ENCODE measurements around the gene S100A16. TPM values are rescaled to one million over a fixed set of nuclear protein-coding genes. Genes with fewer than 3 reads are reported as not detected.

S100A16 gene
- total RNA-seq, 1 donor from 2014 or later = 259 TPM

GRCh38 chr1:153629343-153629665, 16.4 kb upstream of the S100A16 start:
- peak overlapping the region; percentile 48 for H3K27ac ChIP-seq
- intact Hi-C loops (cut with DNase I) = loop anchor here (5.0 kb wide), 1 partner anchor 97 kb away; no protein-coding TSS in a partner anchor

GRCh38 chr1:153628638-153629342, 15.9 kb upstream of the S100A16 start:
- Histone ChIP-seq H3K27me3 (no peaks in the 10 kb centered on the region), H3K36me3 (no peaks in the 10 kb centered on the region), H3K4me3 (no peak overlapping the region), H3K9me3 (no peaks in the 10 kb centered on the region), H3K27ac (peak overlapping the region; percentile 95), H3K4me1 (peaks cover 48% of the 10 kb centered on the region)
- intact Hi-C loops (cut with DNase I) = loop anchor here (5.0 kb wide), 1 partner anchor 96 kb away; no protein-coding TSS in a partner anchor
- DNase-seq (ENCODE audit: extremely low spot score in 2 of 2) = no peak
- TF ChIP-seq POLR2A (IDR thresholded peaks at IDR 0.05) (no peak), POLR2AphosphoS5 (IDR thresholded peaks at IDR 0.05; ENCODE audit: insufficient read depth in 1 of 2, low read depth in 1 of 2) (no peak), CTCF (IDR thresholded peaks at IDR 0.05) (no peak)

More at GRCh38 chr1:153629343-153629665, 16.4 kb upstream of the S100A16 start:
- no peak for DNase-seq (ENCODE audit: extremely low spot score in 2 of 2)
- TF ChIP-seq POLR2AphosphoS5 (IDR thresholded peaks at IDR 0.05; ENCODE audit: insufficient read depth in 1 of 2, low read depth in 1 of 2) (no peak), POLR2A (IDR thresholded peaks at IDR 0.05) (no peak), CTCF (IDR thresholded peaks at IDR 0.05) (no peak)
- Histone ChIP-seq H3K9me3 (no peaks in the 10 kb centered on the region), H3K4me1 (peaks cover 48% of the 10 kb centered on the region), H3K27me3 (no peaks in the 10 kb centered on the region), H3K4me3 (no peak overlapping the region), H3K36me3 (no peaks in the 10 kb centered on the region)

GRCh38 chr1:153627715-153628626, 15.0 kb upstream of the S100A16 start, which contains the start of gene S100A1:
Gene S100A1, plus strand, starts transcription at chr1:153628434. Its CDS starts 2,088 bp downstream, at chr1:153630522.
- DNase-seq (ENCODE audit: extremely low spot score in 2 of 2) = no peak
- Histone ChIP-seq H3K4me3 (peak within 1 kb of the TSS; percentile 48 to 68), H3K27ac (peak within 1 kb of the TSS; percentile 95), H3K9me3 (no peaks in the 10 kb centered on the region), H3K4me1 (peaks cover 41% of the 10 kb centered on the region), H3K27me3 (no peaks in the 10 kb centered on the region), H3K36me3 (no peaks in the 10 kb centered on the region)
- intact Hi-C loops (cut with DNase I) = loop anchor here (5.0 kb wide), 1 partner anchor 96 kb away; no protein-coding TSS in a partner anchor
- TF ChIP-seq POLR2AphosphoS5 (IDR thresholded peaks at IDR 0.05; ENCODE audit: insufficient read depth in 1 of 2, low read depth in 1 of 2) = no peak
- TF ChIP-seq POLR2A (IDR thresholded peaks at IDR 0.05) = no peak
- TF ChIP-seq CTCF (IDR thresholded peaks at IDR 0.05) = no peak

- H3K4me3 ChIP-seq = peak within 1 kb of the TSS; percentile 48 to 68
- peaks cover 38% of the 10 kb centered on the region for H3K4me1 ChIP-seq
- intact Hi-C loops (cut with DNase I) = loop anchor here (5.0 kb wide), 1 partner anchor 95 kb away; no protein-coding TSS in a partner anchor
- TF ChIP-seq POLR2AphosphoS5 (IDR thresholded peaks at IDR 0.05; ENCODE audit: insufficient read depth in 1 of 2, low read depth in 1 of 2) (peak; percentile 6 to 84), CTCF (IDR thresholded peaks at IDR 0.05) (peak in 1 of 3 experiments; percentile 13), POLR2A (IDR thresholded peaks at IDR 0.05) (peak in 1 of 2 donors; percentile 30)
- H3K36me3 ChIP-seq = no peaks in the 10 kb centered on the region
- no peaks in the 10 kb centered on the region for H3K9me3 ChIP-seq
- no peaks in the 10 kb centered on the region for H3K27me3 ChIP-seq
- no peak for DNase-seq (ENCODE audit: extremely low spot score in 2 of 2)
- peak within 1 kb of the TSS; percentile 95 for H3K27ac ChIP-seq
Measured at GRCh38 chr1:153626904-153627714, 14.2 kb upstream of the S100A16 start, which contains the start of gene S100A13. Gene S100A13, minus strand, starts transcription at chr1:153627505. Its CDS starts 1,033 bp downstream, at chr1:153626472.
